ENCODE data around the gene KIF1B. TPM values are rescaled to one million over a fixed set of nuclear protein-coding genes. Genes with fewer than 3 reads are reported as not detected.

The KIF1B gene
- total RNA-seq, 1 donor from 2014 or later: 38.0 TPM

DNA sequence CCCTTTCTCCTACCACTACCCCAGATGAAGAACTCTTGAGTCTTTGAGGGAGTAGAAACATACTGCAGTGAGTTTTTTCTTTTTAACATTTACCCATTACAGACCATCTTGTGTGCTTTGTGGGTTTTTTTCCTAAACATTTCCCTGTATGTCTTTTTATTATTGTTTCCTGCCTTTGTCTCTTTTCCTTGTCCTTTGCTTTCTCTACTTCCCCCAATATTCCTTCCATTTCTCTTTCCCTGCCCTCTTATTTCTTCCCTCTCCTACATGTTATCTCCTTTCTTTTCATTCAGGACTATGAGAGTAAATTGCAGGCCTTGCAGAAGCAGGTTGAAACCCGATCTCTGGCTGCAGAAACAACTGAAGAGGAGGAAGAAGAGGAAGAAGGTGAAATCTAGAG is 109.4 kb downstream of the KIF1B start:
- intact Hi-C loops (cut with DNase I): no loop called here
- DNase-seq (no peak), ATAC-seq (no peak)
- TF ChIP-seq, protein P1, sequence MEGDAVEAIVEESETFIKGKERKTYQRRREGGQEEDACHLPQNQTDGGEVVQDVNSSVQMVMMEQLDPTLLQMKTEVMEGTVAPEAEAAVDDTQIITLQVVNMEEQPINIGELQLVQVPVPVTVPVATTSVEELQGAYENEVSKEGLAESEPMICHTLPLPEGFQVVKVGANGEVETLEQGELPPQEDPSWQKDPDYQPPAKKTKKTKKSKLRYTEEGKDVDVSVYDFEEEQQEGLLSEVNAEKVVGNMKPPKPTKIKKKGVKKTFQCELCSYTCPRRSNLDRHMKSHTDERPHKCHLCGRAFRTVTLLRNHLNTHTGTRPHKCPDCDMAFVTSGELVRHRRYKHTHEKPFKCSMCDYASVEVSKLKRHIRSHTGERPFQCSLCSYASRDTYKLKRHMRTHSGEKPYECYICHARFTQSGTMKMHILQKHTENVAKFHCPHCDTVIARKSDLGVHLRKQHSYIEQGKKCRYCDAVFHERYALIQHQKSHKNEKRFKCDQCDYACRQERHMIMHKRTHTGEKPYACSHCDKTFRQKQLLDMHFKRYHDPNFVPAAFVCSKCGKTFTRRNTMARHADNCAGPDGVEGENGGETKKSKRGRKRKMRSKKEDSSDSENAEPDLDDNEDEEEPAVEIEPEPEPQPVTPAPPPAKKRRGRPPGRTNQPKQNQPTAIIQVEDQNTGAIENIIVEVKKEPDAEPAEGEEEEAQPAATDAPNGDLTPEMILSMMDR (IDR thresholded peaks at IDR 0.05): no peak
- Histone ChIP-seq H3K4me3 (no peak overlapping the region), H3K27me3 (ENCODE audit: low read depth) (no peaks in the 10 kb centered on the region), H3K27ac (no peak overlapping the region), H3K36me3 (peaks cover 32% of the 10 kb centered on the region), H3K4me1 (no peaks in the 10 kb centered on the region), H3K9me3 (no peaks in the 10 kb centered on the region)

DNA sequence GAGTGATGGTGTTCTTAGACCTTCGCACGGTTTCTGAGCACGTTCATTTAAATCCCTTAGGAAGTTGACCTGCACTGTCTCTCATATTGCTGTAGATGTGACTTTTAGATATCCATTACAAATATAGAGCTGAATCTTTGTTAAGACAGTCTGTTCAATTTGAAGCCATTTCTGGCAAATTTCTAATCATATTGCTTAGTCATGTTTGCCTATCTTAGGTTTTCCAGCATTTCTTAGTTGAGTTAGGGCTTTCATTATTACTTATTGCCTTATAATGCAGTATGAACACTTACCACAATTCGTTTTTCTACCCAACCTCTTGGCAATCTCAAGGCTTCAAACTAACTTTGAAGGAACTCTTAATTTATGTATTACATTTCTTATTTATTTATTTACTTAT is 110.0 kb downstream of the KIF1B start:
- Histone ChIP-seq H3K4me3 (no peak overlapping the region), H3K9me3 (no peaks in the 10 kb centered on the region), H3K27ac (no peak overlapping the region), H3K27me3 (ENCODE audit: low read depth) (no peaks in the 10 kb centered on the region), H3K4me1 (no peaks in the 10 kb centered on the region), H3K36me3 (peaks cover 37% of the 10 kb centered on the region)
- intact Hi-C loops (cut with DNase I): no loop called here
- DNase-seq (no peak), ATAC-seq (no peak)
- TF ChIP-seq, protein P1 (IDR thresholded peaks at IDR 0.05): no peak

DNA sequence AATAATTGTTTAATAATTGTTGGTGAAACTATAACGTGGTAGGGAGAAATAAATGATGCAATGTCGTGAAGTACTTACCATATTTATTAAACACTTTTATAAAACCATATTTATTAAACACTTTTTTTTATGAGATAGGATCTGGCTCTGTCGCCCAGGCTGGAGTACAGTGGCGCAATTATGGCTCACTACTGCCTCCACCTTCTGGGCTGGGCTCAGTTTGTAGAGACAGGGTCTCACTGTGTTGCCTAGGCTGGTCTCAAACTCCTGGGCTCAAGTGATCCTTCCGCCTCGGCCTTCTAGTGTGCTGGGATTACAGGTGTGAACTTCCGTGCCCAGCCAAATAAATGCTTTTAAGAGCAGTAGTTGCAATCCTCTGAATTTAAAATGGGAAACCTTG is 112.5 kb downstream of the KIF1B start:
- DNase-seq (no peak), ATAC-seq (no peak)
- H3K4me1 ChIP-seq: no peaks in the 10 kb centered on the region
- no peak overlapping the region for H3K27ac ChIP-seq
- TF ChIP-seq, protein P1 (IDR thresholded peaks at IDR 0.05): no peak
- peaks cover 55% of the 10 kb centered on the region for H3K36me3 ChIP-seq
- H3K4me3 ChIP-seq: no peak overlapping the region
- no peaks in the 10 kb centered on the region for H3K27me3 ChIP-seq (ENCODE audit: low read depth)
- intact Hi-C loops (cut with DNase I): no loop called here
- H3K9me3 ChIP-seq: no peaks in the 10 kb centered on the region

DNA sequence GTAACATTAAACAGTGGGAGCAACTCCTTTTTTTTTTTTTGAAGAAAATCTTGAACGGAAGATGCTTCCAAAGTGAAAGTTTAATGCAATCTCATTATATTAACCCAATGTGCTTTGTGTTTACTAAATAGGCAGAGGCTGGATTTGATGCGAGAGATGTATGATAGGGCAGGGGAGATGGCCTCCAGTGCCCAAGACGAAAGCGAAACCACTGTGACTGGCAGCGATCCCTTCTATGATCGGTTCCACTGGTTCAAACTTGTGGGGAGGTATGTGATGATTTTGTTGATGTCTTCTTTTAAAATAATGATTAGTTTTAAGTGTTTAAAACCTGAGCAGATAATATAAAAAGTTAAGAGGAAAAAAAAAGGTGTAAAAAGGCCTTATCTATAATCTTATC is 114.3 kb downstream of the KIF1B start:
- no peak for ATAC-seq
- intact Hi-C loops (cut with DNase I): no loop called here
- H3K36me3 ChIP-seq: peaks cover 55% of the 10 kb centered on the region

DNA sequence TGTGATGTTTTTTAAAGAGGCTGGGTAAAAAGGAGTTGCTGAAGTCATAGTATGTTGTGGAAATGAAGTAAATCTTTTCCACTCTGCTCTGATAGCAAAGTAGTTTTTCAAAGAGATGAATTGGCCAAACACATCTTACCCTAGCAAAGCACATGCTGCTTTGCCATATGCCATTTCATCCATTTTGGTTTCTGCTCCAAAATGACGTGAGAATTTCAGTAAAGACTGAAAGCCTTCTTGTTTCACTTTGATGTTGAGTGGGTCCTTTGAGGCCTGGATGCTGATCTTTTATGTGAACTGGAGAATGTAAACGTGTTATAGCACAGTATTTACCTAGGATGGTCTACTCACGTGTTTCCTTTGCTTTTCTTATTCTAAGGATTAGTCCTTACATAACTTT is 115.2 kb downstream of the KIF1B start:
- Histone ChIP-seq H3K9me3 (no peaks in the 10 kb centered on the region), H3K27me3 (ENCODE audit: low read depth) (no peaks in the 10 kb centered on the region), H3K4me3 (no peak overlapping the region), H3K27ac (no peak overlapping the region), H3K4me1 (no peaks in the 10 kb centered on the region), H3K36me3 (peaks cover 55% of the 10 kb centered on the region)
- ATAC-seq (no peak), DNase-seq (no peak)
- intact Hi-C loops (cut with DNase I): no loop called here
- TF ChIP-seq, protein P1 (IDR thresholded peaks at IDR 0.05): no peak

More for the DNA sequence above, 114.3 kb downstream of the KIF1B start:
- no peak overlapping the region for H3K4me3 ChIP-seq
- no peak for DNase-seq
- H3K4me1 ChIP-seq: no peaks in the 10 kb centered on the region
- no peaks in the 10 kb centered on the region for H3K9me3 ChIP-seq
- H3K27ac ChIP-seq: no peak overlapping the region
- TF ChIP-seq, protein P1 (IDR thresholded peaks at IDR 0.05): no peak
- H3K27me3 ChIP-seq (ENCODE audit: low read depth): no peaks in the 10 kb centered on the region

DNA sequence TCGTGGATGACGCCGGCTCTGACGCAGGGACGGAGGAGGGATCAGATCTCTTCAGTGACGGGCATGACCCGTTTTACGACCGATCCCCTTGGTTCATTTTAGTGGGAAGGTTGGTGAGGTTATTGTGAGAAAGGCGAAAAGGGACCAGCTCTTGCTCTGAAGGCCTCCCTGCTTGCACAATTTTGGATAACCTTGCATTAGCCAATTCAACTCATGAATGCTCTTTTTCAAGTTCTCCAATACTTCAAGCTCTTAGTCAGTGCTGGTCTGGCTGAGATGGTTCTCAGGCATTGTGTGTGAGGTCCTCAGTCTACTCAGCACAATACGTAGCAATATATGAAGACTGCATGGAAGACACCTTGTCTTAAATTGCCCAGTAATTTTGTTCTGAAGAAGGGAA is 115.9 kb downstream of the KIF1B start:
- DNase-seq (no peak), ATAC-seq (no peak)
- no peak overlapping the region for H3K27ac ChIP-seq
- no peaks in the 10 kb centered on the region for H3K4me1 ChIP-seq
- no peaks in the 10 kb centered on the region for H3K9me3 ChIP-seq
- H3K4me3 ChIP-seq: no peak overlapping the region
- TF ChIP-seq, protein P1 (IDR thresholded peaks at IDR 0.05): no peak
- peaks cover 55% of the 10 kb centered on the region for H3K36me3 ChIP-seq
- H3K27me3 ChIP-seq (ENCODE audit: low read depth): no peaks in the 10 kb centered on the region
- intact Hi-C loops (cut with DNase I): no loop called here
